Measurements from ENCODE around the gene PRRC2B.

- TF ChIP-seq CTCF (IDR thresholded peaks at IDR 0.05 in 8 of 11, conservative IDR thresholded peaks at IDR 0.05 in 3 of 11) (peak in 1 of 11 experiments; percentile 28), POLR2AphosphoS5 (IDR thresholded peaks at IDR 0.05) (peak in 2 of 3 donors; percentile 75 to 77)
These were observed 1.5 kb downstream of the PRRC2B start for GRCh38 chr9:131395157-131396098.

All from spleen (tissue), 7 donors.